Measurements from ENCODE around the gene TMIGD3. TPM values are rescaled to one million over a fixed set of nuclear protein-coding genes. Genes with fewer than 3 reads are reported as not detected.
"Not testable (repeated sequence)": the region's sequence is repeated elsewhere in the genome, so short reads cannot be mapped to it uniquely, and the experiment has no call there.

Gene TMIGD3
- total RNA-seq, result not detected

DNA sequence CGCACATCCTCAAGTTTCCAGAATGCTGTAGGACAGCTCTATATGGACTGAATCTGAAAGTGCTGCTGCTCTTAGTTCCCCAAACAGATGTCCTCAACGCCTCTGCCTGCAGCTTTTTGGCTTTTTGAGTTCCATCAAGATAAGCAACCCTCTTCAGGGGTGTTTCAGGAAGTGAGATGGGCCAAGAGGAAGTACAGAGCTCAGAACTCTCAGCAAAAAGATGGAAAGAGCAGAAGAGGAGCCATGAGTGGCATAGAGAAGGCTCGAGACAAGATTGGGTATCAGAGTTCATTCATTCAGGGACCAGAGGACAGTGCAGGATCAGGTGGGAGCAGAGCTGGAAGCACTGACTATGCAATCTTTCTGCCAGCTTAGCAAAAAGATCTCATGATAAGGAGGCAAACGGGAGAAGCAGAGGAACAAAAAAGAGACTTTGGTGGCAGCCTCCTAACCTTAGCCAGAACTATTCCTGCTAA is at the start of gene TMIGD3, which contains the start of gene ADORA3:
Gene TMIGD3 (minus strand): TSS at position 49 of the 476 bp plus-strand sequence. CDS start 279 bp downstream, outside the sequence.
Gene ADORA3 (minus strand): TSS at position 49 of the 476 bp plus-strand sequence. CDS start 279 bp downstream, outside the sequence.
- Mint-ChIP-seq H3K9me3 (no peaks in the 10 kb centered on the region), H3K36me3 (no peaks in the 10 kb centered on the region), H3K27ac (no peak within 1 kb of the TSS), H3K27me3 (no peaks in the 10 kb centered on the region), H3K4me1 (peaks cover 35% of the 10 kb centered on the region), H3K4me3 (no peak within 1 kb of the TSS)
- DNase-seq, result no peak

DNA sequence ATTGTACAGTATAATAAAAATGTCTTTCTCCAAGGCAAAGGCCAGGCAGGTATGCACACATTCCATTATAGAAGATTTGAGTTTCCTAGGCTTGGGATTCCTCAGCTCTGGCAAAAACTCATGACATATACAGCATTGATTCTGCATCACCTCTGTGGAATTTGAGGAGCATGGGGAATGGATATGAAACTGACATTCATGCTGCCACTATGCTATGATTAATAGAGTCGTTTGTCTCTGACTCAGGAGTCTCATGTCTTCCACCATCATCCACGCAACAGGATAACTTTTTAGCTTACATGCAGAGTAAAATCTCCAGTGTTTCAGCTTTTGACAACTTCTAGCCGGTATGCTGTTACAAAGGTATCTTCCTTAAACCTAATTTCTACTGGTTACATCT is 49.8 kb upstream of the TMIGD3 start:
- no peaks in the 10 kb centered on the region for H3K36me3 Mint-ChIP-seq
- H3K27me3 Mint-ChIP-seq, result no peaks in the 10 kb centered on the region
- H3K27ac Mint-ChIP-seq, result no peak overlapping the region

DNA sequence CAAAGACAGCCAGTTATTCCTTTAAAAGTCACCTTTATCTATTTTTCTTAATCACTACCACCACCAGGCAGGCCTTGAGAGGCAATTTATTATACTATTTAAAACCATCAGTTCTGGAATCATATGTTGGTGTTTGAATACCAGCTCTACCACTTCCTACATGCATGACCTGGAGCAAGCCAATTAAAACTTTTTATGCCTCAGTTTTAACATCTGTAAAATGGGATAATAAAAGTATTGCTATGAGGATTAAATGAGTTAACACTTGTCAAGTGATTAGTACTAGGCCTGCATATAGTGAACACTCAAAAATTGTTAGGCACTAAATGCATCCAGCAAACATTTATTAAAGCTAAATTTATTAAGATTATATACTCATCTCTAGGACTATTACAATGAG is 49.2 kb upstream of the TMIGD3 start:
- Mint-ChIP-seq H3K9me3 (no peaks in the 10 kb centered on the region), H3K27me3 (no peaks in the 10 kb centered on the region), H3K4me3 (no peak overlapping the region), H3K4me1 (no peaks in the 10 kb centered on the region), H3K27ac (no peak overlapping the region), H3K36me3 (no peaks in the 10 kb centered on the region)
- DNase-seq, result no peak

More for the DNA sequence above, 49.8 kb upstream of the TMIGD3 start:
- no peak for DNase-seq
- Mint-ChIP-seq H3K9me3 (no peaks in the 10 kb centered on the region), H3K4me3 (no peak overlapping the region), H3K4me1 (no peaks in the 10 kb centered on the region)

DNA sequence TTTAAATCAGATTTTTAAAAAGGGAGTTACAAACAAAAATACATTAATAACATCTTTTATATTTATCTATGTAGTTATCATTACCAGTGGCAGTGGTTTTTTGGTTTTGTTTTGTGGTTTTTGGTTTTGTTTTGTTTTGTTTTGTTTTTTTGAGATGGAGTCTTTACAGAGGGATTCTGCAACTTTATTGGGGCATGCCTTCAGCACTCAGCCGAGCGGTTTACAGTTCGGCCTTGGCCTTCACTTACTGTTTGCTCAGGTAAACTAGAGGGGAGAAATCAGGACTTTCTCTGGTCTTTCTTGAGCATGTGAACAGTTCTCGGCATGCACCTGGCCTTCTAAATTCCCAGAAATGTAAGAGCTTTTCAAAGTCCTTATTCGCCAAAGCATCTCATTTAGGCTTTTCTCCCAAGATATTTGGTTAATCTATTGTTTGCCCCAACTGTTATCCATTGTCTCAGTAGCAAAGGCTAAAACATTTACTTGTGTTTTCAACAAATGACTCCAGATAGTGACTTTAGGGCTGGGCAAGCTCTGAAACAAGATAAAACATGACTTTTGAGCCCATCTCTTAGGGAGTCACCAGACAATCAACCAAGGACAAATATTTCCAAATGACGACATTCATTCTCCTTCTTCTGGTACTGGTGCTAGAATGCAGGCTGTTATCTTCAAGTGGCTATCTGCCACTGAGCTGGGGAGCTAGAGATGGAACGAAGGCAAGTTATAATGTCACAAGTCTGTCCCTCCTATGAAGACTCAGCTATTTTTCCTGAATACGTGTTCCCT is 48.4 kb upstream of the TMIGD3 start:
- no peaks in the 10 kb centered on the region for H3K4me1 Mint-ChIP-seq
- H3K36me3 Mint-ChIP-seq, result no peaks in the 10 kb centered on the region
- H3K27ac Mint-ChIP-seq, result no peak overlapping the region
- no peak for DNase-seq
- no peak overlapping the region for H3K4me3 Mint-ChIP-seq
- no peaks in the 10 kb centered on the region for H3K9me3 Mint-ChIP-seq
- H3K27me3 Mint-ChIP-seq, result no peaks in the 10 kb centered on the region

DNA sequence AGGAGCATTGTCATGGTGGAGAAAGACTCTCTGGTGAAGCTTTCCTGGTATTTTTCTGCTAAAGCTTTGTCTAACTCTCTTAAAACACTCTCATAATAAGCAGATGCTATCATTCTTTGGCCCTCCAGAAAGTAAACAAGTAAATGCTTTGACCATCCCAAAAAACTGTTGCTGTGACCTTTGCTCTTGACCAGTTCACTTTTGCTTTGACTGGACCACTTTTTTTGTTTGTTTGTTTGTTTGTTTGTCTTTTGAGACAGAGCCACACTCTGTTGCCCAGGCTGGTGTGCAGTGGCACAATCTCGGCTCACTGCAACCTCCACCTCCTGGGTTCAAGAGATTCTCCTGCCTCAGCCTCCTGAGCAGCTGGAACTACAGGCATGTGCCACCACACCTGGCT is 44.4 kb upstream of the TMIGD3 start:
- H3K27ac Mint-ChIP-seq, H3K4me3 Mint-ChIP-seq, H3K4me1 Mint-ChIP-seq, H3K36me3 Mint-ChIP-seq, DNase-seq, H3K9me3 Mint-ChIP-seq, H3K27me3 Mint-ChIP-seq: not testable (repeated sequence)

DNA sequence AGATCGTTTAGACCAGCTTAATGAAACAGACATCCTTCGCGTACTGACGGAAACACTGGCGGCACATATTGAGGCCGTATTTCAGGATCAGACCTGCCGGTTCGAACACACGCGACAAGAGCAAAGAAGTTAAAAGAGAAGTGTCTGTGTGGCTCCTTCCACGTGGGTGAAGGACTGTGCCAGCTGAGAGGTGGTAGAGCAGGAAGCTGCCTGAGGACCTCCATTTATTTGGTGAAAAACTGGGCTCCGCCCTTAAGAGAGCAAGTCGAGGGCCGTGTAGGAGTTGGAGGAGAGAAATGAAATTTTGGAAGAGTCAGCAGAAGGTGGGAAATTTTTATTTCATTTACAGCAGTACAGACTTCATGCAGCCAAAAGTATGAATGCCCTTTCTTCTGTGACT is 38.8 kb upstream of the TMIGD3 start:
- Mint-ChIP-seq H3K36me3 (peaks cover 1% of the 10 kb centered on the region), H3K9me3 (peaks cover 3% of the 10 kb centered on the region), H3K27ac (no peak overlapping the region), H3K4me3 (no peak overlapping the region), H3K27me3 (no peaks in the 10 kb centered on the region), H3K4me1 (peaks cover 7% of the 10 kb centered on the region)
- DNase-seq, result no peak

DNA sequence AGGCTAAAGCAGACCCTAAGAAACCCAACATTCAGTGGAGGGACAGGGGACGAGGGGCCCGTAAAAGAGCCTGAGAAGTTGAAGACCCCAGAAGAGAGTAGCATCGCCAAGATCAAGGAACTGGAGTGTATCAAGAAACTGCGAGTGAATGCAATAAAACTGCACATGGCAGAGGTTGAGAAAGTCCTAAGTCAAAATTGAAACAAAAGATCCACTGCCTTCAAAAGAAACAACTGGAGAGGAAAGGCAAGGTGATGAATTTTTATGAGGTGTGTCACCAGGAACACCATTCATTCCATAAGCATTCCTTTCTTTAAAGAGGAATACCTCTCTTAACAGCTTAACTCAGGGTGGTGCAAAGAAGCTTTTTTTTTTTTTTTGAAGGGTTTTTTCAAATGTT is 38.3 kb upstream of the TMIGD3 start:
- H3K36me3 Mint-ChIP-seq, result peaks cover 1% of the 10 kb centered on the region
- no peaks in the 10 kb centered on the region for H3K27me3 Mint-ChIP-seq
- no peak for DNase-seq
- no peak overlapping the region for H3K27ac Mint-ChIP-seq
- H3K4me3 Mint-ChIP-seq, result no peak overlapping the region
- peaks cover 7% of the 10 kb centered on the region for H3K4me1 Mint-ChIP-seq
- H3K9me3 Mint-ChIP-seq, result peaks cover 3% of the 10 kb centered on the region

DNA sequence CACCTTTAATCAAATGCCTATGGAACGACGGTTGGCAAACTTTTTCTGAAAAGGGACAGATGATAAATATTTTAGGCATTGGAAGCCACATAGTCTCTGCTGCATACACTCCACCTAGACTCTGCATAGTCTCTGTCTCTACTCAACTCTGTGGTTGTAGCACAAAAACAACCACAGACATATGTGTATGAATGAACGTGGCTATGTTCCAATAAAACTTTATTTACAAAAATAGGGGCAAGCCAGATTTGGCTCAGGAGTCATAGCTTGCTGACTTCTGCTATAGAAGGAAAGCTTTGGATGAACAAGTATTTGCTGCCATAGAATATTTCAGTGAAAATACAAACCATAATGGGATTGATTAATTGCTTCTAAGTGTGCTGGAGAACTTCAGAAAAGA is 37.5 kb upstream of the TMIGD3 start:
- no peak for DNase-seq
- peaks cover 3% of the 10 kb centered on the region for H3K9me3 Mint-ChIP-seq
- H3K27ac Mint-ChIP-seq, result no peak overlapping the region
- H3K4me3 Mint-ChIP-seq, result no peak overlapping the region
- peaks cover 7% of the 10 kb centered on the region for H3K4me1 Mint-ChIP-seq
- no peaks in the 10 kb centered on the region for H3K27me3 Mint-ChIP-seq
- H3K36me3 Mint-ChIP-seq, result peaks cover 1% of the 10 kb centered on the region

DNA sequence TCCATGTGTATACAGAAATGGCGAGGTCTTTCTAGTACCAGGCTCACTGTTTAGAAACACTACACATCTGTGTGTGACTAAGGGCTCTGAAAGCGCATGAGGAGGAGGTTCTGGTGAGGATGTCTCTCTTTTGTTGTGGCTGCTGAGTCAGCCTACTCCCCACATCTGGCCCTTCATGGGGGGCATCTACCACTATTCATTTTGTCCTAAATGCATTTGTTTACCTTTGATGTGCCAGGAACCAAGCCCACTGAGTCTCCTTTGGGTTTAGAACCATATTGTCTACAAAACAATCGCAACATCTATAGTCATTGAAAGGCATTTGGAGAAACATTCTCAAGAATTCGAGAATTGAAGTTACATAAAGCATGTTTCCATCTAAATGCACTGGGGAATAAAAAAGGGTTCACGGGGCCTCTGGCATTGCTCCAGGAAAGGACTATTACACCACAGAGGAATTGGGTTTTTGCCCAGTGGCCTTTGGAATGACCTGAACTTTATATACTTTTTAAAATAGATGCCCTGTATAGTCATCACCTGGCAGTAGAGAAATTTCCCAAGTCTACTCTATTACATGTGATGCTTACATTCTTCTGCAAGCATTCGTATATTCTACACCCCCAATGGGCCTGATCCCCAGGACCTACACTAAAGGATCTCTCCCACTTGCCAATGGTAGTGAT is 35.1 kb upstream of the TMIGD3 start:
- Mint-ChIP-seq H3K9me3 (no peaks in the 10 kb centered on the region), H3K4me1 (peaks cover 7% of the 10 kb centered on the region), H3K27ac (no peak overlapping the region), H3K36me3 (no peaks in the 10 kb centered on the region), H3K27me3 (no peaks in the 10 kb centered on the region), H3K4me3 (no peak overlapping the region)
- no peak for DNase-seq

DNA sequence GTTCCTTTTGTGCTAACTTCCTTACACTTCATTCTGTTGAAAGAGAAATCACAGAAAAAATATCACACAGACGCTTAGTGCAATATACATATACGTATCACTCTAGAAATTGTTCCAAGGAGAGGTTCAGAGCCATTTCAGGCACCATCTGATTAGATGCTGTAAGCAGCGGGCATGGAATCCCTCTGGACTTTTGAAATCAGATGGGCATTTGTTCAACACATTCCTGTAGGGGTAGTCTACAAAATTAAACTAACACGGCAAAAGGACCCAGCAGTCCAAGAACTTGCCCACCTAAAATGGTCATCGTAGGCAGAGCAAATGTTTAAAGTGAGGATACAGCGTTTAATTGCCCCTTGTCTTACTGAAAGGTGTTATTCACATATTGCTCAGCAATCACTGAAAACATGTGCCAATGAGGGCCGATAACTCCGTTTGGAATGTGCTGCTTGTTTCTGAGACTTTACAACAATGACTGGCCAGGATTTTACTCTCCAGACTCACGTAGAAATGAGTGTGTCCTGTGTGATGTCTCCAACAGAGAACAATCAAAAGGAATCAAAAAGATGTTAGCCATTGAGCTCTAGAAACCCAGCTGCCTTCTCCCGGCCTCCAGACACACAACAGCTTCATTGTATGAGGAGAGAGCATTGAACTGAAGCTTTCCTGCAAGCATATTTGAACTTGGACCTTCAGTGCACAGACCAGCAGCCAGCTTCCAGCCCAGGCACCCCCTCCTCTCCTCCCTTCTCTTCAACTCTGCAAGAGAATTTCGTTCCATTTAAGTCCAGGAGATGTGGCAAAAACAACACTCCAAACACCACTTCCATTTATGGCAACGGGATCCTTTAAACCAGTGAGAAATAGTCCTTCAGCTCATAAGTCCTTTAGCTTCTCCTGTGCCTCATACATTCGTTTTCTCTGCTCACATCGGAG is 32.1 kb upstream of the TMIGD3 start:
- no peak overlapping the region for H3K27ac Mint-ChIP-seq

DNA sequence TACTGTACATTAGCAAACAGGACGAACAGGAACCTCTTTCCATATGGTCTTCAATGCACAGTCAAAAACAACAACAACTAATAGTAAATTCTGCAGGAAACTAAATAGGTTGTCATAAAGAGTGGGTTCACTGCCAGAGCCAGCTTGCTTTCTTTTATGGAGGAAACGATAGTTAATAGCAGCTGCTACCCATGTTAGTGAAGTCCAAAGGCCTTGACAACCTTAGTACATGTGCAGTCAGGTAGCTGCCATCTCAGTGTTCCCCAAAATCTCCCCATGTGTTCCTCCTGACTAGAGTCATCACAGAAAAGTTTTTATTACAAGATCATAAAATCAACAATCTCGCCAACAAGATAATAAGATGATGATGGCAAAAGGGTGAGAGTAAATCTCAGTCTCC is 16.6 kb upstream of the TMIGD3 start:
- DNase-seq, result no peak
- Mint-ChIP-seq H3K27ac (no peak overlapping the region), H3K27me3 (no peaks in the 10 kb centered on the region), H3K9me3 (peaks cover 4% of the 10 kb centered on the region), H3K4me3 (no peak overlapping the region), H3K36me3 (no peaks in the 10 kb centered on the region), H3K4me1 (peaks cover 37% of the 10 kb centered on the region)

More for the DNA sequence above, 32.1 kb upstream of the TMIGD3 start:
- peaks cover 7% of the 10 kb centered on the region for H3K4me1 Mint-ChIP-seq
- no peaks in the 10 kb centered on the region for H3K27me3 Mint-ChIP-seq
- no peak for DNase-seq
- H3K9me3 Mint-ChIP-seq, result peaks cover 3% of the 10 kb centered on the region
- no peaks in the 10 kb centered on the region for H3K36me3 Mint-ChIP-seq
- H3K4me3 Mint-ChIP-seq, result no peak overlapping the region

DNA sequence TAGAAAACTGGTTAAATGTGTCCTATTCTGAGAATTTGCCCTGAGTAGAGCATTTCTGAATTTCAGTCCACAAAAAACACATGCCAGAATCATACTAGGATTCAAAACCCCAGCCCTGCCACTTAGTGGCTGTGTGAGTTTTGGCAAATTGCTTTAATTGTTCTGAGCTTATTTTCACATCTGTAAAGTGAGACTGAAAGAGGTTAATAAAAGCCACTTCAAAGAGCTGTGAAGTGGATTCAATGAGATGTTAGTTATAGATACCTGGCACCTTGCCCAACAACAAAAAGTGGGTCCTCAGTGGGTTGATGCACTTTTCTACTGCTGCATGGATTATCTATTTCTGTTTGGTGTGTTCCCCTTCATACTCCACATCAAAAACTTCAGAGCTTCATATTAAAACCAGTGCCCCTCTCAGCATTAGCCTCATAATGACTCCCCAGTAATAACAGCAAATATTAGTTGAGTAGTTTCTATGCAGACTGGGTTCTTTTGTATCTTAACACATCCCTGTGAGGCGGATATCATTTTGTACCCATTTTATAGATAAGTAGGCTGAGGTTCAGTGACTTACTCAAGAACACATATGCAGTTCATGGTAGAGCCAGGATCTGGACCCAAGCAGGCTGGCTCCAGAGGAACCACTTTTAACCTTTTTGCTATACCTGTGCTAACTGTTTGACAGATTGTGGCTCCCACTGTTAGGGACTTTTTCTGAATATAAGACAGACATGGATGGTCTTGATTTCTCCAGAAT is 14.2 kb upstream of the TMIGD3 start:
- Mint-ChIP-seq H3K4me3 (peak overlapping the region; percentile 38), H3K9me3 (no peaks in the 10 kb centered on the region), H3K36me3 (no peaks in the 10 kb centered on the region), H3K27me3 (no peaks in the 10 kb centered on the region), H3K27ac (peak overlapping the region; percentile 86), H3K4me1 (peaks cover 50% of the 10 kb centered on the region)
- DNase-seq, result peak; percentile 58

DNA sequence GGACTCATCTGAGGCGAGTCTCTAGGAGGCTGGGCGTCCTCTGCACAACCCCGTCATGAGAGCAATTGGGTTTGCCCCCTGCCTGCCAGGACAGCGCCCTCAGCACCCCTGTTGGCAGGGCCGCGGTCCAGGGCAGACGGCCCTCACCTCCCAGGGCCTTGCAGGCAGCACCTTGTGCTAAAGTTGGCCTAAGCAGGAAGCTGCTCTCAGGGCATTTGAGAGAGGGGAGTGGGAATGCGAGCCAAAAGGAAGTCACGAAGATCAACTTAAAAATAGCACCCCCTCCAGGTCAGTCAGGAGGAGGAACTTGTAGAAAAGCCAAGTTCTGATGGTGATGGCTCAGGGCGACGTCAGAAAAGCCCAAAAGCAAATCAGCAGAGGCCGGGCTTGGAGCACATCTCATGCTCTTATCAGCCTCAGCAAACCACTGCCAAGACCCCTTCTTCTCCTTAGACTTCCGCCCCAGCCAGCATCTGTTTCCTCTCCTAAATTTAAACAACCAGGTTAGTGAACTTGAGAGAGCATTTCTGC is 12.6 kb upstream of the TMIGD3 start:
- H3K4me1 Mint-ChIP-seq, result peaks cover 57% of the 10 kb centered on the region
- no peaks in the 10 kb centered on the region for H3K27me3 Mint-ChIP-seq
- peak overlapping the region; percentile 60 for H3K4me3 Mint-ChIP-seq
- peak overlapping the region; percentile 86 for H3K27ac Mint-ChIP-seq
- peak; percentile 41 for DNase-seq
- H3K9me3 Mint-ChIP-seq, result no peaks in the 10 kb centered on the region
- H3K36me3 Mint-ChIP-seq, result no peaks in the 10 kb centered on the region

Data from activated naive CD8-positive, alpha-beta T cell treated with anti-CD3 and anti-CD28 coated beads for 36 hours (primary cell).